GM12891 (cell line): ENCODE results near the gene CD33.

Experiments used
- POLR2A ChIP-seq: IDR thresholded peaks from 2 replicates; pipeline ENCODE4 v1.6.1; 2011; ENCODE audit warnings: low read depth, low read length, control low read depth
- POU2F2 ChIP-seq: IDR thresholded peaks from 2 replicates; pipeline ENCODE4 v1.6.1; 2011; ENCODE audit warnings: low read depth, mild to moderate bottlenecking, control low read depth, low read length, moderate library complexity
- TAF1 ChIP-seq: IDR thresholded peaks from 2 replicates; pipeline ENCODE4 v1.6.1; 2011; ENCODE audit warnings: low read depth, low read length, control low read depth

GRCh38 chr19:51246164-51246552 is 21.3 kb downstream of the CD33 start:
- TF ChIP-seq POLR2A (no peak), TAF1 (no peak), POU2F2 (no peak)
